ENCODE results near the gene STXBP5. TPM values are rescaled to one million over a fixed set of nuclear protein-coding genes. Genes with fewer than 3 reads are reported as not detected.

The STXBP5 gene
- polyA plus RNA-seq, 2 of the 4 experiments (the other 2 are of a cell fraction) = 10.8 to 17.8 TPM

GRCh38 chr6:147244832-147245231 is 40.6 kb downstream of the STXBP5 start:
- ChIA-PET CTCF (no interaction called here), POLR2A (no interaction called here)
- DNase-seq (ENCODE audit: low read depth in 1 of 2, low spot score in 1 of 2) (no peak), ATAC-seq (no peak), FAIRE-seq (no peak)
- no peak for TF ChIP-seq CHD4 (IDR thresholded peaks at IDR 0.05; ENCODE audit: borderline replicate concordance)
- WGBS (ENCODE audit: missing lambda C conversion rate) = 100% methylated on average over 1 of the region's 4 CpGs
- H3K4me1 ChIP-seq = no peaks in the 10 kb centered on the region
- H3K27ac ChIP-seq = no peak overlapping the region
- H3K4me2 ChIP-seq = no peak overlapping the region
- H3K4me3 ChIP-seq = no peak overlapping the region
- H3K9me3 ChIP-seq = no peaks in the 10 kb centered on the region

GRCh38 chr6:147245693-147246092 is 41.5 kb downstream of the STXBP5 start:
- DNase-seq (ENCODE audit: low read depth in 1 of 2, low spot score in 1 of 2) (no peak), FAIRE-seq (no peak), ATAC-seq (no peak)
- WGBS (ENCODE audit: missing lambda C conversion rate) = 95% methylated on average over 2 of the region's 2 CpGs
- POLR2A ChIA-PET = no interaction called here
- no peaks in the 10 kb centered on the region for H3K4me1 ChIP-seq
- no peak overlapping the region for H3K4me2 ChIP-seq
- no peak for TF ChIP-seq BHLHE40 (IDR thresholded peaks at IDR 0.05; ENCODE audit: low read depth, low read length)
- TF ChIP-seq KDM1A (IDR thresholded peaks at IDR 0.05; ENCODE audit: low read depth) = no peak
- CTCF ChIA-PET = no interaction called here
- 0 out of 3 replicates have a peak, but pooled peaks cover 3% of the 10 kb centered on the region for H3K9me3 ChIP-seq
- H3K4me3 ChIP-seq = no peak overlapping the region
- H3K27ac ChIP-seq = no peak overlapping the region

- TF ChIP-seq MAFK (IDR thresholded peaks at IDR 0.05; ENCODE audit: partially characterized antibody) = peak; percentile 18
- TF ChIP-seq FOSL2 (IDR thresholded peaks at IDR 0.05) = no peak
- 0 out of 2 replicates have a peak, but pooled peaks have one; percentile 21 for TF ChIP-seq FOSL2 (CRISPR knock-in tag; IDR thresholded peaks at IDR 0.05)
- TF ChIP-seq TFCP2L1 (CRISPR knock-in tag; IDR thresholded peaks at IDR 0.05) = no peak
- FAIRE-seq (no peak), ATAC-seq (no peak), DNase-seq (ENCODE audit: low read depth in 1 of 2, low spot score in 1 of 2) (no peak)
- no peak overlapping the region for H3K27ac ChIP-seq
- H3K4me3 ChIP-seq = no peak overlapping the region
- 0 out of 3 replicates have a peak, but pooled peaks cover 3% of the 10 kb centered on the region for H3K9me3 ChIP-seq
- H3K4me2 ChIP-seq = no peak overlapping the region
- no peaks in the 10 kb centered on the region for H3K4me1 ChIP-seq
- ChIA-PET POLR2A (no interaction called here), CTCF (no interaction called here)
- 92% methylated on average over 5 of the region's 5 CpGs for WGBS (ENCODE audit: missing lambda C conversion rate)
Measured at GRCh38 chr6:147246853-147247635, 42.8 kb downstream of the STXBP5 start.

GRCh38 chr6:147248859-147249258 is 44.6 kb downstream of the STXBP5 start:
- Histone ChIP-seq H3K4me1 (no peaks in the 10 kb centered on the region), H3K27ac (no peak overlapping the region), H3K4me3 (no peak overlapping the region), H3K9me3 (0 out of 3 replicates have a peak, but pooled peaks cover 3% of the 10 kb centered on the region), H3K4me2 (no peak overlapping the region)
- ChIA-PET POLR2A (no interaction called here), CTCF (no interaction called here)
- TF ChIP-seq ZSCAN20 (CRISPR knock-in tag; IDR thresholded peaks at IDR 0.05) (no peak), JUNB (IDR thresholded peaks at IDR 0.05) (no peak), CHD4 (IDR thresholded peaks at IDR 0.05; ENCODE audit: borderline replicate concordance) (no peak), MYC (IDR thresholded peaks at IDR 0.05; ENCODE audit: borderline replicate concordance, low read length) (no peak), TP53 (CRISPR knock-in tag; IDR thresholded peaks at IDR 0.05) (no peak), ELK1 (IDR thresholded peaks at IDR 0.05; ENCODE audit: low read depth, low read length) (no peak), HES2 (IDR thresholded peaks at IDR 0.05) (no peak), RARB (CRISPR knock-in tag; IDR thresholded peaks at IDR 0.05) (no peak)
- DNase-seq (ENCODE audit: low read depth in 1 of 2, low spot score in 1 of 2) (no peak), FAIRE-seq (no peak), ATAC-seq (no peak)
- WGBS (ENCODE audit: missing lambda C conversion rate) = 90% methylated on average over 1 of the region's 1 CpG

GRCh38 chr6:147251072-147251471 is 46.9 kb downstream of the STXBP5 start:
- 96% methylated on average over 16 of the region's 16 CpGs for WGBS (ENCODE audit: missing lambda C conversion rate)
- Histone ChIP-seq H3K4me1 (no peaks in the 10 kb centered on the region), H3K9me3 (0 out of 3 replicates have a peak, but pooled peaks cover 3% of the 10 kb centered on the region), H3K4me3 (no peak overlapping the region), H3K27ac (no peak overlapping the region), H3K4me2 (no peak overlapping the region)
- TF ChIP-seq RCOR1 (IDR thresholded peaks at IDR 0.05; ENCODE audit: low read depth, low read length) (no peak), BHLHE40 (IDR thresholded peaks at IDR 0.05; ENCODE audit: low read depth, low read length) (no peak), CHD4 (IDR thresholded peaks at IDR 0.05; ENCODE audit: borderline replicate concordance) (no peak), HOXB5 (CRISPR knock-in tag; IDR thresholded peaks at IDR 0.05) (no peak), REST (IDR thresholded peaks at IDR 0.05) (no peak), FOSL2 (IDR thresholded peaks at IDR 0.05) (no peak), FOSL2 (CRISPR knock-in tag; IDR thresholded peaks at IDR 0.05) (no peak), EHMT2 (IDR thresholded peaks at IDR 0.05; ENCODE audit: low read depth) (no peak), HES2 (IDR thresholded peaks at IDR 0.05) (no peak)
- no peak for FAIRE-seq
- ATAC-seq = no peak
- DNase-seq (ENCODE audit: low read depth in 1 of 2, low spot score in 1 of 2) = no peak
- POLR2A ChIA-PET = no interaction called here
- CTCF ChIA-PET = no interaction called here

Data from A549 (cell line).